Mucosa of descending colon (tissue), 3 donors: Measurements from ENCODE around the gene IL12RB2. TPM values are rescaled to one million over a fixed set of nuclear protein-coding genes. Genes with fewer than 3 reads are reported as not detected.

Source experiments
- ATAC-seq: fragments of 200-7000 bp; cut with Tn5 transposase; one replicate; pipeline ENCODE4 v1.9.1; 2020; ENCODE audit warnings: mild to moderate bottlenecking, moderate library complexity
- DNase-seq, 3 donors: peaks; one replicate each; pipeline ENCODE4 v3.0.0-alpha.2; 2020
- H3K36me3 ChIP-seq: fragments of 200-600 bp; one replicate; pipeline ENCODE4 v1.8.0; 2021; ENCODE audit warnings: low read depth, mild to moderate bottlenecking
- H3K4me1 ChIP-seq: fragments of 200-600 bp; one replicate; pipeline ENCODE4 v1.8.0; 2021; ENCODE audit warnings: low read depth, mild to moderate bottlenecking
- H3K4me3 ChIP-seq: fragments of 200-600 bp; one replicate; pipeline ENCODE4 v1.8.0; 2021; ENCODE audit warnings: mild to moderate bottlenecking
- H3K9me3 ChIP-seq: fragments of 200-600 bp; one replicate; pipeline ENCODE4 v1.8.0; 2021; ENCODE audit warnings: mild to moderate bottlenecking
- CTCF ChIP-seq: fragments of 200-600 bp; IDR thresholded peaks from one replicate; pipeline ENCODE4 v1.8.0; 2022; ENCODE audit warnings: antibody characterized with exemption, mild to moderate bottlenecking
- intact Hi-C, 2 donors: fragments of 100-400 bp; cut with DNase I in 1 of 2; cut with micrococcal nuclease in 1 of 2; formaldehyde crosslinking; loops; one replicate each; pipeline versions ENCODE4 v1.11.0 to v1.11.1; 2022; cut with DNase I, micrococcal nuclease
- total RNA-seq, 3 donors: library from RNA; stranded (reverse); fragmentation: NEBNext Ultra II Directional in 2 of 3; extraction: Animal tissue kit (Norgen Biotek cat#: 25700) in 2 of 3; gene quantifications; one replicate each; pipeline versions ENCODE4 v1.2.1 to v1.2.4, GENCODE V29; 2021 to 2023
- donor health status: DM: no; HTN: no; CAD: no; lungs with moderate emphysema.
- donor health status: DM: no; HTN: no; CAD: no.
- donor health status: DM: no; HTN: yes; CAD: no.

IL12RB2 gene
- total RNA-seq, 3 donors from 2014 or later, result 0.55 to 1.7 (median 0.92) TPM

- intact Hi-C loops, result no loop called here
- no peak for ATAC-seq
- Histone ChIP-seq H3K4me3 (no peak overlapping the region), H3K4me1 (no peaks in the 10 kb centered on the region), H3K9me3 (no peaks in the 10 kb centered on the region), H3K36me3 (no peaks in the 10 kb centered on the region)
- DNase-seq, result no peak
- TF ChIP-seq CTCF, result no peak
These were observed 113.3 kb downstream of the IL12RB2 start for GRCh38 chr1:67420835-67421492.

GRCh38 chr1:67427465-67427864, 119.8 kb downstream of the IL12RB2 start:
- DNase-seq, result no peak
- TF ChIP-seq CTCF, result no peak
- no peak for ATAC-seq
- Histone ChIP-seq H3K4me1 (peaks cover 25% of the 10 kb centered on the region), H3K36me3 (no peaks in the 10 kb centered on the region), H3K9me3 (no peaks in the 10 kb centered on the region), H3K4me3 (no peak overlapping the region)
- intact Hi-C loops, result no loop called here

GRCh38 chr1:67427947-67428346, 120.3 kb downstream of the IL12RB2 start:
- intact Hi-C loops, result no loop called here
- H3K9me3 ChIP-seq, result no peaks in the 10 kb centered on the region
- peaks cover 25% of the 10 kb centered on the region for H3K4me1 ChIP-seq
- DNase-seq (no peak), ATAC-seq (no peak)
- H3K4me3 ChIP-seq, result no peak overlapping the region
- H3K36me3 ChIP-seq, result no peaks in the 10 kb centered on the region
- no peak for TF ChIP-seq CTCF

- Histone ChIP-seq H3K4me3 (peak overlapping the region; percentile 90), H3K36me3 (no peaks in the 10 kb centered on the region), H3K4me1 (peaks cover 25% of the 10 kb centered on the region), H3K9me3 (no peaks in the 10 kb centered on the region)
- DNase-seq (peak in 1 of 3 donors; percentile 22), ATAC-seq (no peak)
- intact Hi-C loops, result no loop called here
- no peak for TF ChIP-seq CTCF
These were observed 121.4 kb downstream of the IL12RB2 start for GRCh38 chr1:67429011-67429527.

- peak overlapping the region; percentile 90 for H3K4me3 ChIP-seq
- ATAC-seq, result peak; percentile 3
- intact Hi-C loops, result no loop called here
- no peaks in the 10 kb centered on the region for H3K36me3 ChIP-seq
- no peak for TF ChIP-seq CTCF
- peaks cover 25% of the 10 kb centered on the region for H3K4me1 ChIP-seq
- no peaks in the 10 kb centered on the region for H3K9me3 ChIP-seq
- DNase-seq, result peak in 2 of 3 donors; percentile 38 to 68
These were observed 122.1 kb downstream of the IL12RB2 start for GRCh38 chr1:67429528-67430357.
